Psoas muscle (tissue), 8 donors: ENCODE measurements around the gene AHRR. TPM values are rescaled to one million over a fixed set of nuclear protein-coding genes. Genes with fewer than 3 reads are reported as not detected.

ENCODE experiments used
- ATAC-seq, 4 donors: fragments of 200-7000 bp; cut with Tn5 transposase; one replicate each; pipeline ENCODE4 v1.9.1; 2020; ENCODE audit warnings: moderate library complexity in 3 of 4, mild to moderate bottlenecking in 2 of 4
- DNase-seq, 2 donors: peaks; one replicate each; pipeline ENCODE4 v3.0.0-alpha.2; 2020
- H3K27ac ChIP-seq: fragments of 200-600 bp; one replicate; pipeline ENCODE4 v1.8.0; 2022
- H3K27me3 ChIP-seq, 3 donors: fragments of 200-600 bp in 1 of 3; one replicate each; pipeline versions ENCODE4 v1.6.1 to v1.8.0; 2013 to 2022; ENCODE audit warnings: low read length in 2 of 3, mild to moderate bottlenecking in 2 of 3, moderate library complexity in 1 of 3; ENCODE audit not compliant: insufficient read depth in 3 of 3
- H3K36me3 ChIP-seq, 2 donors: fragments of 200-600 bp in 1 of 2; one replicate each; pipeline versions ENCODE4 v1.6.1 to v1.8.0; 2013 to 2022; ENCODE audit warnings: low read depth in 1 of 2, mild to moderate bottlenecking in 1 of 2, moderate library complexity in 1 of 2; ENCODE audit not compliant: insufficient read depth in 1 of 2
- H3K4me1 ChIP-seq: fragments of 200-600 bp; one replicate; pipeline ENCODE4 v1.8.0; 2022
- H3K4me3 ChIP-seq: fragments of 200-600 bp; one replicate; pipeline ENCODE4 v1.8.0; 2022; ENCODE audit warnings: mild to moderate bottlenecking
- H3K9me3 ChIP-seq: fragments of 200-600 bp; one replicate; pipeline ENCODE4 v1.8.0; 2022
- CTCF ChIP-seq: fragments of 200-600 bp; IDR thresholded peaks from one replicate; pipeline ENCODE4 v1.8.0; 2022; ENCODE audit warnings: antibody characterized with exemption
- WGBS, 3 donors: extraction: QIAGEN DNeasy Blood & Tissue Kit; methylation state at CpG; one replicate each; pipeline versions ENCODE4 v1.1.6 to v1.1.7; 2013; 5-methylcytosine and 5-hydroxymethylcytosine counted together
- intact Hi-C, 2 donors: fragments of 100-400 bp; cut with DNase I; formaldehyde crosslinking; loops; one replicate each; pipeline versions ENCODE4 v1.11.0 to v1.14.2; 2022
- polyA plus RNA-seq, 3 donors: library from polyadenylated mRNA; stranded (reverse); fragments of 200-250 nt; gene quantifications; one replicate each; pipeline ENCODE4 v1.2.3, GENCODE V29; 2013
- total RNA-seq, 4 donors: library from RNA; stranded (reverse); fragmentation: NEBNext Ultra II Directional in 2 of 4; extraction: Animal tissue kit (Norgen Biotek cat#: 25700) in 2 of 4; gene quantifications; one replicate each; pipeline versions ENCODE4 v1.2.1 to v1.2.4, GENCODE V29; 2021 to 2023
- donor health status: healthy with polysubstance abuse.
- donor health status: DM: no; HTN: no; CAD: no; lungs with moderate emphysema.
- donor health status: Bipolar disorder and iron deficiency.
- donor health status: healthy.
- donor health status: DM: yes; HTN: yes; CAD: no.
- donor health status: DM: no; HTN: no; CAD: no.
- donor health status: DM: no; HTN: no; CAD: no.
- donor health status: DM: yes; HTN: yes; CAD: no.

The AHRR gene
- total and polyA plus RNA-seq, 7 donors: 0.10 to 7.4 (median 0.45) TPM

GRCh38 chr5:444226-444625 is 122.7 kb downstream of the AHRR start:
- peak in 1 of 2 donors; percentile 35 for DNase-seq
- ATAC-seq: no peak
- WGBS, 3 donors: 77 to 85% (median 79%) methylated on average over 8 of the region's 8 CpGs
- H3K4me1 ChIP-seq: peaks cover 17% of the 10 kb centered on the region
- H3K36me3 ChIP-seq: peaks cover 4 to 32% of the 10 kb centered on the region in 2 donors
- intact Hi-C loops: loop anchor here in 1 of 2 donors (10.0 kb wide), 1 partner anchor 461 kb away; no protein-coding TSS in a partner anchor
- H3K9me3 ChIP-seq: no peaks in the 10 kb centered on the region
- H3K27ac ChIP-seq: peak overlapping the region; percentile 87
- no peak for TF ChIP-seq CTCF
- H3K4me3 ChIP-seq: peak overlapping the region; percentile 88
- H3K27me3 ChIP-seq: no peaks in the 10 kb centered on the region

GRCh38 chr5:445591-445990 is 124.1 kb downstream of the AHRR start:
- H3K27ac ChIP-seq: no peak overlapping the region
- H3K36me3 ChIP-seq: peaks cover 4 to 45% of the 10 kb centered on the region in 2 donors
- ATAC-seq: no peak
- peaks cover 17% of the 10 kb centered on the region for H3K4me1 ChIP-seq
- no peaks in the 10 kb centered on the region for H3K27me3 ChIP-seq
- no peaks in the 10 kb centered on the region for H3K9me3 ChIP-seq
- TF ChIP-seq CTCF: no peak
- no peak overlapping the region for H3K4me3 ChIP-seq
- WGBS, 3 donors: 88 to 96% (median 89%) methylated on average over 9 to 10 of the region's 10 CpGs
- DNase-seq: peak in 1 of 2 donors; percentile 3
- intact Hi-C loops: loop anchor here in 1 of 2 donors (10.0 kb wide), 1 partner anchor 459 kb away; no protein-coding TSS in a partner anchor

GRCh38 chr5:446066-446882 is 124.8 kb downstream of the AHRR start:
- Histone ChIP-seq H3K27me3 (no peaks in the 10 kb centered on the region), H3K4me3 (no peak overlapping the region), H3K9me3 (peaks cover under 1% of the 10 kb centered on the region), H3K36me3 (peaks cover 4 to 52% of the 10 kb centered on the region in 2 donors), H3K4me1 (peaks cover 17% of the 10 kb centered on the region), H3K27ac (no peak overlapping the region)
- WGBS, 3 donors: 88 to 91% (median 88%) methylated on average over 18 to 19 of the region's 19 CpGs
- DNase-seq (peak in 1 of 2 donors; percentile 35), ATAC-seq (no peak)
- TF ChIP-seq CTCF: no peak
- intact Hi-C loops: loop anchor here in 1 of 2 donors (10.0 kb wide), 1 partner anchor 459 kb away; no protein-coding TSS in a partner anchor

- 47 to 60% (median 52%) methylated on average over 7 of the region's 7 CpGs for WGBS, 3 donors
- Histone ChIP-seq H3K4me1 (peaks cover 13% of the 10 kb centered on the region), H3K27me3 (no peaks in the 10 kb centered on the region), H3K27ac (no peak overlapping the region), H3K4me3 (no peak overlapping the region), H3K36me3 (peaks cover 4 to 58% of the 10 kb centered on the region in 2 donors), H3K9me3 (peaks cover 6% of the 10 kb centered on the region)
- intact Hi-C loops: loop anchor here in 1 of 2 donors (10.0 kb wide), 1 partner anchor 458 kb away; no protein-coding TSS in a partner anchor
- no peak for ATAC-seq
- DNase-seq: peak in 1 of 2 donors; percentile 46
- TF ChIP-seq CTCF: peak; percentile 47
These were observed 125.4 kb downstream of the AHRR start for GRCh38 chr5:446883-447263.
